ENCODE data around the gene KDM4B. TPM values are rescaled to one million over a fixed set of nuclear protein-coding genes. Genes with fewer than 3 reads are reported as not detected.

KDM4B gene
- total and polyA plus RNA-seq, 10 of the 15 experiments (the other 5 are each of a cell fraction or from before 2014, with no cell fraction given) = 0.47 to 49.6 (median 16.2) TPM

- CTCF ChIA-PET = no interaction called here
- no peak overlapping the region for H3K4me2 ChIP-seq (ENCODE audit: control insufficient read depth, insufficient read depth)
- no peaks in the 10 kb centered on the region; the same call in 1 of the 2 replicates for H4K20me1 ChIP-seq (ENCODE audit: control insufficient read depth, insufficient read depth)
- intact Hi-C loops (cut with micrococcal nuclease; ENCODE audit: unreplicated experiment) = no loop called here
- H3K4me1 ChIP-seq (ENCODE audit: control insufficient read depth, insufficient read depth, low read length) = no peaks in the 10 kb centered on the region
- H3K9me3 ChIP-seq (replicated peaks; ENCODE audit: control insufficient read depth, insufficient read depth, low read length) = no peaks in the 10 kb centered on the region
- no peaks in the 10 kb centered on the region for H3K79me2 ChIP-seq (ENCODE audit: control insufficient read depth, insufficient read depth, low read length)
- H3K9ac ChIP-seq (ENCODE audit: control insufficient read depth, insufficient read depth, low read length) = no peak overlapping the region
- FAIRE-seq (no peak), DNase-seq (ENCODE audit: low read depth, low spot score) (no peak), ATAC-seq (no peak)
- in situ Hi-C loops (cut with MboI) = no loop called here
- RAD21 ChIA-PET (ENCODE audit: unreplicated experiment) = interaction anchor here (0.5 kb wide), 1 partner anchor 32 kb away, joined by 3 read pairs; no protein-coding TSS in a partner anchor
- POLR2A ChIA-PET = no interaction called here
- no peaks in the 10 kb centered on the region for H3K27me3 ChIP-seq (replicated peaks in 1 of 2; ENCODE audit: control insufficient read depth in 2 of 2, insufficient read depth in 2 of 2, low read length in 1 of 2)
- H3K36me3 ChIP-seq (ENCODE audit: control insufficient read depth in 2 of 2, insufficient read depth in 2 of 2, low read length in 1 of 2) = peaks cover 0 to 4% of the 10 kb centered on the region in 2 experiments; a peak in 3 of 4 replicates
- H3K4me3 ChIP-seq = no peak overlapping the region
- WGBS (ENCODE audit: insufficient coverage, insufficient replicate concordance, low lambda C conversion rate, missing lambda C conversion rate) = 82% methylated on average over 11 of the region's 11 CpGs
- no TSS peak for BruUV-seq (replicated peaks)
- SMC1A ChIA-PET (ENCODE audit: uncharacterized antibody, unreplicated experiment) = no interaction called here
- H3K27ac ChIP-seq (ENCODE audit: control insufficient read depth, insufficient read depth) = no peak overlapping the region
- no peak overlapping the region for H2AFZ ChIP-seq (ENCODE audit: control insufficient read depth, low read depth, low read length)
- TF ChIP-seq ZNF622 (IDR thresholded peaks at IDR 0.05) (no peak), POLR2AphosphoS2 (IDR thresholded peaks at IDR 0.05; ENCODE audit: low read depth, low read length) (no peak), HDAC6 (IDR thresholded peaks at IDR 0.05; ENCODE audit: unreplicated experiment) (no peak), TAF1 (IDR thresholded peaks at IDR 0.05; ENCODE audit: borderline replicate concordance, low read depth, low read length) (no peak), RUNX3 (IDR thresholded peaks at IDR 0.05; ENCODE audit: low read length) (no peak), POLR2AphosphoS5 (IDR thresholded peaks at IDR 0.05; ENCODE audit: low read length) (no peak), SUZ12 (IDR thresholded peaks at IDR 0.05; ENCODE audit: unreplicated experiment) (no peak), PRDM15 (CRISPR knock-in tag; IDR thresholded peaks at IDR 0.05) (no peak), ZNF384 (IDR thresholded peaks at IDR 0.05; ENCODE audit: borderline replicate concordance, low read depth, low read length) (no peak)
- TF ChIP-seq, protein P1, sequence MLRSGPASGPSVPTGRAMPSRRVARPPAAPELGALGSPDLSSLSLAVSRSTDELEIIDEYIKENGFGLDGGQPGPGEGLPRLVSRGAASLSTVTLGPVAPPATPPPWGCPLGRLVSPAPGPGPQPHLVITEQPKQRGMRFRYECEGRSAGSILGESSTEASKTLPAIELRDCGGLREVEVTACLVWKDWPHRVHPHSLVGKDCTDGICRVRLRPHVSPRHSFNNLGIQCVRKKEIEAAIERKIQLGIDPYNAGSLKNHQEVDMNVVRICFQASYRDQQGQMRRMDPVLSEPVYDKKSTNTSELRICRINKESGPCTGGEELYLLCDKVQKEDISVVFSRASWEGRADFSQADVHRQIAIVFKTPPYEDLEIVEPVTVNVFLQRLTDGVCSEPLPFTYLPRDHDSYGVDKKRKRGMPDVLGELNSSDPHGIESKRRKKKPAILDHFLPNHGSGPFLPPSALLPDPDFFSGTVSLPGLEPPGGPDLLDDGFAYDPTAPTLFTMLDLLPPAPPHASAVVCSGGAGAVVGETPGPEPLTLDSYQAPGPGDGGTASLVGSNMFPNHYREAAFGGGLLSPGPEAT (IDR thresholded peaks at IDR 0.05; ENCODE audit: low read depth) = no peak
- TF ChIP-seq, protein P2, sequence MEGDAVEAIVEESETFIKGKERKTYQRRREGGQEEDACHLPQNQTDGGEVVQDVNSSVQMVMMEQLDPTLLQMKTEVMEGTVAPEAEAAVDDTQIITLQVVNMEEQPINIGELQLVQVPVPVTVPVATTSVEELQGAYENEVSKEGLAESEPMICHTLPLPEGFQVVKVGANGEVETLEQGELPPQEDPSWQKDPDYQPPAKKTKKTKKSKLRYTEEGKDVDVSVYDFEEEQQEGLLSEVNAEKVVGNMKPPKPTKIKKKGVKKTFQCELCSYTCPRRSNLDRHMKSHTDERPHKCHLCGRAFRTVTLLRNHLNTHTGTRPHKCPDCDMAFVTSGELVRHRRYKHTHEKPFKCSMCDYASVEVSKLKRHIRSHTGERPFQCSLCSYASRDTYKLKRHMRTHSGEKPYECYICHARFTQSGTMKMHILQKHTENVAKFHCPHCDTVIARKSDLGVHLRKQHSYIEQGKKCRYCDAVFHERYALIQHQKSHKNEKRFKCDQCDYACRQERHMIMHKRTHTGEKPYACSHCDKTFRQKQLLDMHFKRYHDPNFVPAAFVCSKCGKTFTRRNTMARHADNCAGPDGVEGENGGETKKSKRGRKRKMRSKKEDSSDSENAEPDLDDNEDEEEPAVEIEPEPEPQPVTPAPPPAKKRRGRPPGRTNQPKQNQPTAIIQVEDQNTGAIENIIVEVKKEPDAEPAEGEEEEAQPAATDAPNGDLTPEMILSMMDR (IDR thresholded peaks at IDR 0.05 in 2 of 3, conservative IDR thresholded peaks at IDR 0.05 in 1 of 3; ENCODE audit: control insufficient read depth in 2 of 3, extremely low read depth in 1 of 3, insufficient read depth in 1 of 3, low read depth in 3 of 3, low read length in 3 of 3) = no peak
- TF ChIP-seq, protein P3, sequence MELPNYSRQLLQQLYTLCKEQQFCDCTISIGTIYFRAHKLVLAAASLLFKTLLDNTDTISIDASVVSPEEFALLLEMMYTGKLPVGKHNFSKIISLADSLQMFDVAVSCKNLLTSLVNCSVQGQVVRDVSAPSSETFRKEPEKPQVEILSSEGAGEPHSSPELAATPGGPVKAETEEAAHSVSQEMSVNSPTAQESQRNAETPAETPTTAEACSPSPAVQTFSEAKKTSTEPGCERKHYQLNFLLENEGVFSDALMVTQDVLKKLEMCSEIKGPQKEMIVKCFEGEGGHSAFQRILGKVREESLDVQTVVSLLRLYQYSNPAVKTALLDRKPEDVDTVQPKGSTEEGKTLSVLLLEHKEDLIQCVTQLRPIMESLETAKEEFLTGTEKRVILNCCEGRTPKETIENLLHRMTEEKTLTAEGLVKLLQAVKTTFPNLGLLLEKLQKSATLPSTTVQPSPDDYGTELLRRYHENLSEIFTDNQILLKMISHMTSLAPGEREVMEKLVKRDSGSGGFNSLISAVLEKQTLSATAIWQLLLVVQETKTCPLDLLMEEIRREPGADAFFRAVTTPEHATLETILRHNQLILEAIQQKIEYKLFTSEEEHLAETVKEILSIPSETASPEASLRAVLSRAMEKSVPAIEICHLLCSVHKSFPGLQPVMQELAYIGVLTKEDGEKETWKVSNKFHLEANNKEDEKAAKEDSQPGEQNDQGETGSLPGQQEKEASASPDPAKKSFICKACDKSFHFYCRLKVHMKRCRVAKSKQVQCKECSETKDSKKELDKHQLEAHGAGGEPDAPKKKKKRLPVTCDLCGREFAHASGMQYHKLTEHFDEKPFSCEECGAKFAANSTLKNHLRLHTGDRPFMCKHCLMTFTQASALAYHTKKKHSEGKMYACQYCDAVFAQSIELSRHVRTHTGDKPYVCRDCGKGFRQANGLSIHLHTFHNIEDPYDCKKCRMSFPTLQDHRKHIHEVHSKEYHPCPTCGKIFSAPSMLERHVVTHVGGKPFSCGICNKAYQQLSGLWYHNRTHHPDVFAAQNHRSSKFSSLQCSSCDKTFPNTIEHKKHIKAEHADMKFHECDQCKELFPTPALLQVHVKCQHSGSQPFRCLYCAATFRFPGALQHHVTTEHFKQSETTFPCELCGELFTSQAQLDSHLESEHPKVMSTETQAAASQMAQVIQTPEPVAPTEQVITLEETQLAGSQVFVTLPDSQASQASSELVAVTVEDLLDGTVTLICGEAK (IDR thresholded peaks at IDR 0.05; ENCODE audit: borderline replicate concordance) = no peak
Observed at GRCh38 chr19:5072115-5072514, 103.2 kb downstream of the KDM4B start.

Data from GM12878 (cell line).